C4-2B (cell line): ENCODE data around the gene GRHL1.

Experiments
- H3K27ac ChIP-seq: fragments of 450-650 bp; 2 replicates; pipeline ENCODE4 v1.5.1; 2017
- CTCF ChIP-seq: fragments of 450-650 bp; conservative IDR thresholded peaks from 2 replicates; pipeline ENCODE4 v1.5.1; 2017; ENCODE audit warnings: mild to moderate bottlenecking
- ZFX ChIP-seq: fragments of 450-650 bp; IDR thresholded peaks from 2 replicates; pipeline ENCODE4 v1.6.1; 2017

The GRHL1 gene

GRCh38 chr2:10046931-10047330, 95.4 kb downstream of the GRHL1 start:
- no peak overlapping the region for H3K27ac ChIP-seq
- no peak for TF ChIP-seq ZFX
- no peak for TF ChIP-seq CTCF

- H3K27ac ChIP-seq, result no peak overlapping the region
- TF ChIP-seq CTCF, result no peak
- TF ChIP-seq ZFX, result no peak
These were observed 96.4 kb downstream of the GRHL1 start for GRCh38 chr2:10047616-10048500.

- no peak overlapping the region for H3K27ac ChIP-seq
- TF ChIP-seq ZFX (no peak), CTCF (peak; percentile 78)
These were observed 97.1 kb downstream of the GRHL1 start for GRCh38 chr2:10048501-10049171.
